ENCODE measurements around the gene MTUS2. TPM values are rescaled to one million over a fixed set of nuclear protein-coding genes. Genes with fewer than 3 reads are reported as not detected.

The MTUS2 gene
- total and polyA plus RNA-seq, 2 donors from 2014 or later = 0.06 to 0.22 TPM

GRCh38 chr13:29379281-29379680 lies 559.1 kb downstream of the MTUS2 start:
- Histone ChIP-seq H3K4me3 (ENCODE audit: low read length in 3 of 3) (no peak overlapping the region), H3K27me3 (ENCODE audit: control insufficient read depth, insufficient read depth, low read length) (no peaks in the 10 kb centered on the region), H3K27ac (ENCODE audit: low read depth in 2 of 2, low read length in 2 of 2) (no peak overlapping the region), H3K36me3 (ENCODE audit: control insufficient read depth in 2 of 3, insufficient read depth in 3 of 3, low read length in 3 of 3) (no peaks in the 10 kb centered on the region), H3K9me3 (ENCODE audit: control insufficient read depth in 2 of 3, insufficient read depth in 1 of 3, low read length in 3 of 3) (peaks cover 0 to 2% (median 0%) of the 10 kb centered on the region in 3 donors), H3K9ac (ENCODE audit: low read length in 3 of 3) (no peak overlapping the region), H3K4me1 (ENCODE audit: control insufficient read depth in 2 of 3, insufficient read depth in 2 of 3, low read depth in 1 of 3, low read length in 3 of 3) (no peaks in the 10 kb centered on the region)
- intact Hi-C loops (cut with DNase I) = no loop called here
- no peak for FAIRE-seq
- DNase-seq = no peak
- no peak for TF ChIP-seq CTCF (IDR thresholded peaks at IDR 0.05; ENCODE audit: borderline replicate concordance, extremely low read depth, insufficient read depth)

- no peaks in the 10 kb centered on the region for H3K4me1 ChIP-seq (ENCODE audit: control insufficient read depth in 2 of 3, insufficient read depth in 2 of 3, low read depth in 1 of 3, low read length in 3 of 3)
- H3K9me3 ChIP-seq (ENCODE audit: control insufficient read depth in 2 of 3, insufficient read depth in 1 of 3, low read length in 3 of 3) = peaks cover 0 to 2% (median 0%) of the 10 kb centered on the region in 3 donors
- FAIRE-seq (no peak), DNase-seq (no peak)
- H3K27ac ChIP-seq (ENCODE audit: low read depth in 2 of 2, low read length in 2 of 2) = no peak overlapping the region
- no peak overlapping the region for H3K9ac ChIP-seq (ENCODE audit: low read length in 3 of 3)
- H3K4me3 ChIP-seq (ENCODE audit: low read length in 3 of 3) = no peak overlapping the region
- intact Hi-C loops (cut with DNase I) = no loop called here
- TF ChIP-seq CTCF (IDR thresholded peaks at IDR 0.05; ENCODE audit: borderline replicate concordance, extremely low read depth, insufficient read depth) = no peak
- no peaks in the 10 kb centered on the region for H3K27me3 ChIP-seq (ENCODE audit: control insufficient read depth, insufficient read depth, low read length)
- no peaks in the 10 kb centered on the region for H3K36me3 ChIP-seq (ENCODE audit: control insufficient read depth in 2 of 3, insufficient read depth in 3 of 3, low read length in 3 of 3)
Observed at GRCh38 chr13:29379865-29380264, 559.7 kb downstream of the MTUS2 start.

- Histone ChIP-seq H3K27me3 (ENCODE audit: control insufficient read depth, insufficient read depth, low read length) (no peaks in the 10 kb centered on the region), H3K4me3 (ENCODE audit: low read length in 3 of 3) (no peak overlapping the region), H3K36me3 (ENCODE audit: control insufficient read depth in 2 of 3, insufficient read depth in 3 of 3, low read length in 3 of 3) (no peaks in the 10 kb centered on the region), H3K9ac (ENCODE audit: low read length in 3 of 3) (no peak overlapping the region), H3K4me1 (ENCODE audit: control insufficient read depth in 2 of 3, insufficient read depth in 2 of 3, low read depth in 1 of 3, low read length in 3 of 3) (no peaks in the 10 kb centered on the region), H3K9me3 (ENCODE audit: control insufficient read depth in 2 of 3, insufficient read depth in 1 of 3, low read length in 3 of 3) (peaks cover 0 to 2% (median 0%) of the 10 kb centered on the region in 3 donors), H3K27ac (ENCODE audit: low read depth in 2 of 2, low read length in 2 of 2) (no peak overlapping the region)
- no peak for FAIRE-seq
- no peak for TF ChIP-seq CTCF (IDR thresholded peaks at IDR 0.05; ENCODE audit: borderline replicate concordance, extremely low read depth, insufficient read depth)
- intact Hi-C loops (cut with DNase I) = no loop called here
- DNase-seq = no peak
Observed at GRCh38 chr13:29382021-29382420, 561.9 kb downstream of the MTUS2 start.

- DNase-seq (no peak), FAIRE-seq (no peak)
- Histone ChIP-seq H3K27me3 (ENCODE audit: control insufficient read depth, insufficient read depth, low read length) (no peaks in the 10 kb centered on the region), H3K9me3 (ENCODE audit: control insufficient read depth in 2 of 3, insufficient read depth in 1 of 3, low read length in 3 of 3) (peaks cover 0 to 2% (median 0%) of the 10 kb centered on the region in 3 donors), H3K4me1 (ENCODE audit: control insufficient read depth in 2 of 3, insufficient read depth in 2 of 3, low read depth in 1 of 3, low read length in 3 of 3) (no peaks in the 10 kb centered on the region), H3K27ac (ENCODE audit: low read depth in 2 of 2, low read length in 2 of 2) (no peak overlapping the region), H3K9ac (ENCODE audit: low read length in 3 of 3) (no peak overlapping the region), H3K4me3 (ENCODE audit: low read length in 3 of 3) (no peak overlapping the region), H3K36me3 (ENCODE audit: control insufficient read depth in 2 of 3, insufficient read depth in 3 of 3, low read length in 3 of 3) (no peaks in the 10 kb centered on the region)
- intact Hi-C loops (cut with DNase I) = no loop called here
- TF ChIP-seq CTCF (IDR thresholded peaks at IDR 0.05; ENCODE audit: borderline replicate concordance, extremely low read depth, insufficient read depth) = no peak
Observed at GRCh38 chr13:29383476-29383875, 563.3 kb downstream of the MTUS2 start.

All from kidney (tissue), 14 donors.